ENCODE measurements around the gene TMEM150A. TPM values are rescaled to one million over a fixed set of nuclear protein-coding genes. Genes with fewer than 3 reads are reported as not detected.

TMEM150A gene
- total and polyA plus RNA-seq, 2 of the 13 experiments (the other 11 are each of a cell fraction or from before 2014, with no cell fraction given): 30.1 to 70.4 TPM

DNA sequence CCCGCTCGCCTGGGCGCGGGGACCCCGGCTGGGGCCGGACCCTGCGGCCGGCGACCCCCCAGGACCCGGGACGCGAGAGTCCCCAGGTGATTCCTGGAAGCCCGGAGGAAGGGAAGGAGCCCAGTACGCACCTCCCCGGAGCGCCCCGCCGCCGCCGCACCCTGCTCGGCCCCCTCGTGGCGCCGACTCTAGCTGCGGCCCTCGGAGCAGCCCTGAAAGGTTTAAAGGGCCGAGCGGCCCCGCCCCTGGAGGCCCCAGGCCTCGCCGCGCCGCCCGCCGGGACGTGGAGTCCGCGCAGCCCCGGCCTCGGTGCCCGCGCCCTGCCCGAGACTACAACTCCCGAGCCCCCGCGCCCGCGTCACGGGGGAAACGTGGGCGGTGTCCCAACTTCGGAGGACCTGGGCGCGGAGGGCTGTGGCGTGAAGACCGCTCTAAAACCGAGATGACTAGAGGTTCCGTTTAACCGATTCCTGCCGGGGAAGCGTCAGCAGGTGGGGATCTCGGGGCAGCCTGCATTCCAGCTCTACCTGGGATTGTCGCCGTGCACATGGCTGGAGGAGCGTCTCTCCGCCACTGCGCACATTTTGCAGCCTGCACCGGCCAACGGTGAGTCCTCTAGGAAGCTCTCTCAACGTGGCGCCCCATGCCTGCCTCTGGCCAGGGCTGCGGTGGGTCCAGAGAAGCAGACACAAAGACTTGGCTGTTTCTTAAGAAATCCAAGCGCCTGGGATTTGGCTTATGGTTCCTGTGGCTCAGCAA is at the start of gene TMEM150A (continued):
- TF ChIP-seq ZNF510 (CRISPR knock-in tag; IDR thresholded peaks at IDR 0.05; ENCODE audit: low read depth) (no peak), ZMYM3 (CRISPR knock-in tag; IDR thresholded peaks at IDR 0.05) (no peak; the same call in 1 of the 2 replicates), ZNF547 (CRISPR knock-in tag; IDR thresholded peaks at IDR 0.05) (peak; percentile 55; the same call in 1 of the 2 replicates), TBX2 (CRISPR knock-in tag; IDR thresholded peaks at IDR 0.05; ENCODE audit: borderline replicate concordance) (no peak; the same call in 1 of the 2 replicates)
- TF ChIP-seq, protein P1, sequence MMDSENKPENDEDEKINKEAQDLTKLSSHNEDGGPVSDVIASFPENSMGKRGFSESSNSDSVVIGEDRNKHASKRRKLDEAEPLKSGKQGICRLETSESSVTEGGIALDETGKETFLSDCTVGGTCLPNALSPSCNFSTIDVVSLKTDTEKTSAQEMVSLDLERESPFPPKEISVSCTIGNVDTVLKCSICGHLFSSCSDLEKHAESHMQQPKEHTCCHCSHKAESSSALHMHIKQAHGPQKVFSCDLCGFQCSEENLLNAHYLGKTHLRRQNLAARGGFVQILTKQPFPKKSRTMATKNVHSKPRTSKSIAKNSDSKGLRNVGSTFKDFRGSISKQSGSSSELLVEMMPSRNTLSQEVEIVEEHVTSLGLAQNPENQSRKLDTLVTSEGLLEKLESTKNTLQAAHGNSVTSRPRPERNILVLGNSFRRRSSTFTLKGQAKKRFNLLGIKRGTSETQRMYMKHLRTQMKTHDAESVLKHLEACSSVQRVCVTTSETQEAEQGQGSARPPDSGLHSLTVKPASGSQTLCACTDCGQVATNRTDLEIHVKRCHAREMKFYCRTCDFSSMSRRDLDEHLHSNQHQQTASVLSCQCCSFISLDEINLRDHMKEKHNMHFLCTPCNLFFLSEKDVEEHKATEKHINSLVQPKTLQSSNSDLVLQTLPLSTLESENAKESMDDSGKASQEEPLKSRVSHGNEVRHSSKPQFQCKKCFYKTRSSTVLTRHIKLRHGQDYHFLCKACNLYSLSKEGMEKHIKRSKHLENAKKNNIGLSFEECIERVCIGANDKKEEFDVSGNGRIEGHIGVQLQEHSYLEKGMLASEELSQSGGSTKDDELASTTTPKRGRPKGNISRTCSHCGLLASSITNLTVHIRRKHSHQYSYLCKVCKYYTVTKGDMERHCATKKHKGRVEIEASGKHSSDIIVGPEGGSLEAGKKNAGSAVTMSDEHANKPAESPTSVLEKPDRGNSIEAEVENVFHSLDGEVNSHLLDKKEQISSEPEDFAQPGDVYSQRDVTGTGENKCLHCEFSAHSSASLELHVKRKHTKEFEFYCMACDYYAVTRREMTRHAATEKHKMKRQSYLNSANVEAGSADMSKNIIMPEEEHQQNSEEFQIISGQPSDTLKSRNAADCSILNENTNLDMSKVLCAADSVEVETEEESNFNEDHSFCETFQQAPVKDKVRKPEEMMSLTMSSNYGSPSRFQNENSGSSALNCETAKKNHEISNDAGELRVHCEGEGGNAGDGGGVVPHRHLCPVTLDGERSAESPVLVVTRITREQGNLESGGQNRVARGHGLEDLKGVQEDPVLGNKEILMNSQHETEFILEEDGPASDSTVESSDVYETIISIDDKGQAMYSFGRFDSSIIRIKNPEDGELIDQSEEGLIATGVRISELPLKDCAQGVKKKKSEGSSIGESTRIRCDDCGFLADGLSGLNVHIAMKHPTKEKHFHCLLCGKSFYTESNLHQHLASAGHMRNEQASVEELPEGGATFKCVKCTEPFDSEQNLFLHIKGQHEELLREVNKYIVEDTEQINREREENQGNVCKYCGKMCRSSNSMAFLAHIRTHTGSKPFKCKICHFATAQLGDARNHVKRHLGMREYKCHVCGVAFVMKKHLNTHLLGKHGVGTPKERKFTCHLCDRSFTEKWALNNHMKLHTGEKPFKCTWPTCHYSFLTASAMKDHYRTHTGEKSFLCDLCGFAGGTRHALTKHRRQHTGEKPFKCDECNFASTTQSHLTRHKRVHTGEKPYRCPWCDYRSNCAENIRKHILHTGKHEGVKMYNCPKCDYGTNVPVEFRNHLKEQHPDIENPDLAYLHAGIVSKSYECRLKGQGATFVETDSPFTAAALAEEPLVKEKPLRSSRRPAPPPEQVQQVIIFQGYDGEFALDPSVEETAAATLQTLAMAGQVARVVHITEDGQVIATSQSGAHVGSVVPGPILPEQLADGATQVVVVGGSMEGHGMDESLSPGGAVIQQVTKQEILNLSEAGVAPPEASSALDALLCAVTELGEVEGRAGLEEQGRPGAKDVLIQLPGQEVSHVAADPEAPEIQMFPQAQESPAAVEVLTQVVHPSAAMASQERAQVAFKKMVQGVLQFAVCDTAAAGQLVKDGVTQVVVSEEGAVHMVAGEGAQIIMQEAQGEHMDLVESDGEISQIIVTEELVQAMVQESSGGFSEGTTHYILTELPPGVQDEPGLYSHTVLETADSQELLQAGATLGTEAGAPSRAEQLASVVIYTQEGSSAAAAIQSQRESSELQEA (CRISPR knock-in tag; IDR thresholded peaks at IDR 0.05; ENCODE audit: not compliant biosample characterization): peak; percentile 62
- TF ChIP-seq, protein P2, sequence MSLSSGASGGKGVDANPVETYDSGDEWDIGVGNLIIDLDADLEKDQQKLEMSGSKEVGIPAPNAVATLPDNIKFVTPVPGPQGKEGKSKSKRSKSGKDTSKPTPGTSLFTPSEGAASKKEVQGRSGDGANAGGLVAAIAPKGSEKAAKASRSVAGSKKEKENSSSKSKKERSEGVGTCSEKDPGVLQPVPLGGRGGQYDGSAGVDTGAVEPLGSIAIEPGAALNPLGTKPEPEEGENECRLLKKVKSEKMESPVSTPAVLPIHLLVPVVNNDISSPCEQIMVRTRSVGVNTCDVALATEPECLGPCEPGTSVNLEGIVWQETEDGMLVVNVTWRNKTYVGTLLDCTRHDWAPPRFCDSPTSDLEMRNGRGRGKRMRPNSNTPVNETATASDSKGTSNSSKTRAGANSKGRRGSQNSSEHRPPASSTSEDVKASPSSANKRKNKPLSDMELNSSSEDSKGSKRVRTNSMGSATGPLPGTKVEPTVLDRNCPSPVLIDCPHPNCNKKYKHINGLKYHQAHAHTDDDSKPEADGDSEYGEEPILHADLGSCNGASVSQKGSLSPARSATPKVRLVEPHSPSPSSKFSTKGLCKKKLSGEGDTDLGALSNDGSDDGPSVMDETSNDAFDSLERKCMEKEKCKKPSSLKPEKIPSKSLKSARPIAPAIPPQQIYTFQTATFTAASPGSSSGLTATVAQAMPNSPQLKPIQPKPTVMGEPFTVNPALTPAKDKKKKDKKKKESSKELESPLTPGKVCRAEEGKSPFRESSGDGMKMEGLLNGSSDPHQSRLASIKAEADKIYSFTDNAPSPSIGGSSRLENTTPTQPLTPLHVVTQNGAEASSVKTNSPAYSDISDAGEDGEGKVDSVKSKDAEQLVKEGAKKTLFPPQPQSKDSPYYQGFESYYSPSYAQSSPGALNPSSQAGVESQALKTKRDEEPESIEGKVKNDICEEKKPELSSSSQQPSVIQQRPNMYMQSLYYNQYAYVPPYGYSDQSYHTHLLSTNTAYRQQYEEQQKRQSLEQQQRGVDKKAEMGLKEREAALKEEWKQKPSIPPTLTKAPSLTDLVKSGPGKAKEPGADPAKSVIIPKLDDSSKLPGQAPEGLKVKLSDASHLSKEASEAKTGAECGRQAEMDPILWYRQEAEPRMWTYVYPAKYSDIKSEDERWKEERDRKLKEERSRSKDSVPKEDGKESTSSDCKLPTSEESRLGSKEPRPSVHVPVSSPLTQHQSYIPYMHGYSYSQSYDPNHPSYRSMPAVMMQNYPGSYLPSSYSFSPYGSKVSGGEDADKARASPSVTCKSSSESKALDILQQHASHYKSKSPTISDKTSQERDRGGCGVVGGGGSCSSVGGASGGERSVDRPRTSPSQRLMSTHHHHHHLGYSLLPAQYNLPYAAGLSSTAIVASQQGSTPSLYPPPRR (CRISPR knock-in tag; IDR thresholded peaks at IDR 0.05; ENCODE audit: borderline replicate concordance): no peak; the same call in 1 of the 2 replicates
- TF ChIP-seq, protein P3, sequence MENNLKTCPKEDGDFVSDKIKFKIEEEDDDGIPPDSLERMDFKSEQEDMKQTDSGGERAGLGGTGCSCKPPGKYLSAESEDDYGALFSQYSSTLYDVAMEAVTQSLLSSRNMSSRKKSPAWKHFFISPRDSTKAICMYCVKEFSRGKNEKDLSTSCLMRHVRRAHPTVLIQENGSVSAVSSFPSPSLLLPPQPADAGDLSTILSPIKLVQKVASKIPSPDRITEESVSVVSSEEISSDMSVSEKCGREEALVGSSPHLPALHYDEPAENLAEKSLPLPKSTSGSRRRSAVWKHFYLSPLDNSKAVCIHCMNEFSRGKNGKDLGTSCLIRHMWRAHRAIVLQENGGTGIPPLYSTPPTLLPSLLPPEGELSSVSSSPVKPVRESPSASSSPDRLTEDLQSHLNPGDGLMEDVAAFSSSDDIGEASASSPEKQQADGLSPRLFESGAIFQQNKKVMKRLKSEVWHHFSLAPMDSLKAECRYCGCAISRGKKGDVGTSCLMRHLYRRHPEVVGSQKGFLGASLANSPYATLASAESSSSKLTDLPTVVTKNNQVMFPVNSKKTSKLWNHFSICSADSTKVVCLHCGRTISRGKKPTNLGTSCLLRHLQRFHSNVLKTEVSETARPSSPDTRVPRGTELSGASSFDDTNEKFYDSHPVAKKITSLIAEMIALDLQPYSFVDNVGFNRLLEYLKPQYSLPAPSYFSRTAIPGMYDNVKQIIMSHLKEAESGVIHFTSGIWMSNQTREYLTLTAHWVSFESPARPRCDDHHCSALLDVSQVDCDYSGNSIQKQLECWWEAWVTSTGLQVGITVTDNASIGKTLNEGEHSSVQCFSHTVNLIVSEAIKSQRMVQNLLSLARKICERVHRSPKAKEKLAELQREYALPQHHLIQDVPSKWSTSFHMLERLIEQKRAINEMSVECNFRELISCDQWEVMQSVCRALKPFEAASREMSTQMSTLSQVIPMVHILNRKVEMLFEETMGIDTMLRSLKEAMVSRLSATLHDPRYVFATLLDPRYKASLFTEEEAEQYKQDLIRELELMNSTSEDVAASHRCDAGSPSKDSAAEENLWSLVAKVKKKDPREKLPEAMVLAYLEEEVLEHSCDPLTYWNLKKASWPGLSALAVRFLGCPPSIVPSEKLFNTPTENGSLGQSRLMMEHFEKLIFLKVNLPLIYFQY (CRISPR knock-in tag; IDR thresholded peaks at IDR 0.05; ENCODE audit: borderline replicate concordance): no peak; the same call in 1 of the 2 replicates
- TF ChIP-seq, protein P4, sequence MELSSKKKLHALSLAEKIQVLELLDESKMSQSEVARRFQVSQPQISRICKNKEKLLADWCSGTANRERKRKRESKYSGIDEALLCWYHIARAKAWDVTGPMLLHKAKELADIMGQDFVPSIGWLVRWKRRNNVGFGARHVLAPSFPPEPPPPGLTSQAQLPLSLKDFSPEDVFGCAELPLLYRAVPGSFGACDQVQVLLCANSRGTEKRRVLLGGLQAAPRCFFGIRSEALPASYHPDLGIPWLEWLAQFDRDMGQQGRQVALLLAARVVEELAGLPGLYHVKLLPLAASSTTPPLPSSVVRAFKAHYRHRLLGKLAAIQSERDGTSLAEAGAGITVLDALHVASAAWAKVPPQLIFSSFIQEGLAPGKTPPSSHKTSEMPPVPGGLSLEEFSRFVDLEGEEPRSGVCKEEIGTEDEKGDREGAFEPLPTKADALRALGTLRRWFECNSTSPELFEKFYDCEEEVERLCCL (CRISPR knock-in tag; IDR thresholded peaks at IDR 0.05; ENCODE audit: borderline replicate concordance): 0 out of 2 replicates have a peak, but pooled peaks have one; percentile 79
